HepG2 (cell line): ENCODE data around the gene PNMA8B. TPM values are rescaled to one million over a fixed set of nuclear protein-coding genes. Genes with fewer than 3 reads are reported as not detected.

Experiments used
- ELF3 ChIP-seq: IDR thresholded peaks from 2 replicates; pipeline ENCODE4 v1.6.1; 2016; ENCODE audit warnings: missing genetic modification reagents, missing compliant biosample characterization
- ETV5 ChIP-seq: IDR thresholded peaks from 2 replicates; pipeline ENCODE4 v1.6.1; 2018; ENCODE audit warnings: missing biosample characterization, missing genetic modification reagents, inconsistent platforms, borderline replicate concordance
- NFYB ChIP-seq: sonication (generic); formaldehyde crosslinking; IDR thresholded peaks from 2 replicates; pipeline ENCODE4 v1.4.0; 2020; ENCODE audit warnings: missing genetic modification reagents
- RBAK ChIP-seq: sonication (generic); formaldehyde crosslinking; IDR thresholded peaks from 2 replicates; pipeline ENCODE4 v1.5.1; 2020; ENCODE audit warnings: mild to moderate bottlenecking, missing genetic modification reagents
- SMAD3 ChIP-seq: sonication (generic); formaldehyde crosslinking; IDR thresholded peaks from 2 replicates; pipeline ENCODE4 v1.4.0; 2020; ENCODE audit warnings: missing genetic modification reagents
- TP53 ChIP-seq: sonication (generic); formaldehyde crosslinking; conservative IDR thresholded peaks from 2 replicates; pipeline ENCODE4 v1.4.0; 2020; ENCODE audit warnings: missing genetic modification reagents
- ZMYM4 ChIP-seq: sonication (generic); formaldehyde crosslinking; IDR thresholded peaks from 2 replicates; pipeline ENCODE4 v1.8.1; 2023; ENCODE audit warnings: mild to moderate bottlenecking, missing genetic modification reagents
- ZNF17 ChIP-seq: sonication (generic); formaldehyde crosslinking; IDR thresholded peaks from 2 replicates; pipeline ENCODE4 v1.5.0; 2020; ENCODE audit warnings: mild to moderate bottlenecking, missing genetic modification reagents
- ZNF362 ChIP-seq: sonication (generic); formaldehyde crosslinking; IDR thresholded peaks from 2 replicates; pipeline ENCODE4 v1.4.0; 2020; ENCODE audit warnings: missing genetic modification reagents, mild to moderate bottlenecking, borderline replicate concordance
- ZNF44 ChIP-seq: sonication (generic); formaldehyde crosslinking; IDR thresholded peaks from 2 replicates; pipeline ENCODE4 v1.5.1; 2020; ENCODE audit warnings: mild to moderate bottlenecking, missing genetic modification reagents
- ZNF501 ChIP-seq: sonication (generic); formaldehyde crosslinking; IDR thresholded peaks from 2 replicates; pipeline ENCODE4 v1.5.1; 2020; ENCODE audit warnings: mild to moderate bottlenecking, moderate library complexity, missing genetic modification reagents
- ZNF629 ChIP-seq: sonication (generic); formaldehyde crosslinking; conservative IDR thresholded peaks from 2 replicates; pipeline ENCODE4 v1.5.0; 2020; ENCODE audit warnings: missing genetic modification reagents
- ZNF788 ChIP-seq: sonication (generic); formaldehyde crosslinking; IDR thresholded peaks from 2 replicates; pipeline ENCODE4 v1.5.0; 2020; ENCODE audit warnings: mild to moderate bottlenecking, missing genetic modification reagents, borderline replicate concordance
- ZNF883 ChIP-seq: sonication (generic); formaldehyde crosslinking; IDR thresholded peaks from 2 replicates; pipeline ENCODE4 v1.5.1; 2020; ENCODE audit warnings: mild to moderate bottlenecking, missing genetic modification reagents; ENCODE audit errors: not compliant biosample characterization
- polyA plus RNA-seq, 8 experiments: library from polyadenylated mRNA; depleted of rRNA in 3 of 8; stranded (reverse) in 7 of 8; unstranded in 1 of 8; fragments of >200 nt; fragmentation: Illumina TruSeq in 4 of 8; extraction: Trizol in 4 of 8; gene quantifications; 2 replicates each; pipeline versions ENCODE4 v1.2.1 to v1.2.3, GENCODE V29; 2011 to 2016; ENCODE audit warnings: low read depth in 4 of 8, missing spikeins in 1 of 8, mixed read lengths in 1 of 8; ENCODE audit not compliant: insufficient read depth in 1 of 8
- total RNA-seq, 5 experiments: library from RNA; depleted of rRNA; stranded (reverse); fragments of >200 nt; fragmentation: Illumina TruSeq; extraction: Trizol; gene quantifications; 2 replicates each; pipeline ENCODE4 v1.2.3, GENCODE V29; 2016; ENCODE audit warnings: low read depth in 1 of 5
- TF ChIP-seq, protein P1 (sequence below): sonication (generic); formaldehyde crosslinking; IDR thresholded peaks from 2 replicates; pipeline ENCODE4 v1.4.0; 2020; ENCODE audit warnings: missing genetic modification reagents, borderline replicate concordance
- TF ChIP-seq, protein P2 (sequence below): sonication (generic); formaldehyde crosslinking; IDR thresholded peaks from 2 replicates; pipeline ENCODE4 v1.5.1; 2020; ENCODE audit warnings: mild to moderate bottlenecking, missing genetic modification reagents, moderate library complexity
- TF ChIP-seq, protein P3 (sequence below): sonication (generic); formaldehyde crosslinking; IDR thresholded peaks from 2 replicates; pipeline ENCODE4 v1.4.0; 2020; ENCODE audit warnings: missing genetic modification reagents

Gene PNMA8B
- total and polyA plus RNA-seq, 2 of the 13 experiments (the other 11 are each of a cell fraction or from before 2014, with no cell fraction given): not detected

- TF ChIP-seq, protein P1, sequence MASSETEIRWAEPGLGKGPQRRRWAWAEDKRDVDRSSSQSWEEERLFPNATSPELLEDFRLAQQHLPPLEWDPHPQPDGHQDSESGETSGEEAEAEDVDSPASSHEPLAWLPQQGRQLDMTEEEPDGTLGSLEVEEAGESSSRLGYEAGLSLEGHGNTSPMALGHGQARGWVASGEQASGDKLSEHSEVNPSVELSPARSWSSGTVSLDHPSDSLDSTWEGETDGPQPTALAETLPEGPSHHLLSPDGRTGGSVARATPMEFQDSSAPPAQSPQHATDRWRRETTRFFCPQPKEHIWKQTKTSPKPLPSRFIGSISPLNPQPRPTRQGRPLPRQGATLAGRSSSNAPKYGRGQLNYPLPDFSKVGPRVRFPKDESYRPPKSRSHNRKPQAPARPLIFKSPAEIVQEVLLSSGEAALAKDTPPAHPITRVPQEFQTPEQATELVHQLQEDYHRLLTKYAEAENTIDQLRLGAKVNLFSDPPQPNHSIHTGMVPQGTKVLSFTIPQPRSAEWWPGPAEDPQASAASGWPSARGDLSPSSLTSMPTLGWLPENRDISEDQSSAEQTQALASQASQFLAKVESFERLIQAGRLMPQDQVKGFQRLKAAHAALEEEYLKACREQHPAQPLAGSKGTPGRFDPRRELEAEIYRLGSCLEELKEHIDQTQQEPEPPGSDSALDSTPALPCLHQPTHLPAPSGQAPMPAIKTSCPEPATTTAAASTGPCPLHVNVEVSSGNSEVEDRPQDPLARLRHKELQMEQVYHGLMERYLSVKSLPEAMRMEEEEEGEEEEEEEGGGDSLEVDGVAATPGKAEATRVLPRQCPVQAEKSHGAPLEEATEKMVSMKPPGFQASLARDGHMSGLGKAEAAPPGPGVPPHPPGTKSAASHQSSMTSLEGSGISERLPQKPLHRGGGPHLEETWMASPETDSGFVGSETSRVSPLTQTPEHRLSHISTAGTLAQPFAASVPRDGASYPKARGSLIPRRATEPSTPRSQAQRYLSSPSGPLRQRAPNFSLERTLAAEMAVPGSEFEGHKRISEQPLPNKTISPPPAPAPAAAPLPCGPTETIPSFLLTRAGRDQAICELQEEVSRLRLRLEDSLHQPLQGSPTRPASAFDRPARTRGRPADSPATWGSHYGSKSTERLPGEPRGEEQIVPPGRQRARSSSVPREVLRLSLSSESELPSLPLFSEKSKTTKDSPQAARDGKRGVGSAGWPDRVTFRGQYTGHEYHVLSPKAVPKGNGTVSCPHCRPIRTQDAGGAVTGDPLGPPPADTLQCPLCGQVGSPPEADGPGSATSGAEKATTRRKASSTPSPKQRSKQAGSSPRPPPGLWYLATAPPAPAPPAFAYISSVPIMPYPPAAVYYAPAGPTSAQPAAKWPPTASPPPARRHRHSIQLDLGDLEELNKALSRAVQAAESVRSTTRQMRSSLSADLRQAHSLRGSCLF: no peak
- TF ChIP-seq ZNF362 (CRISPR knock-in tag) (peak; percentile 32; the same call in 1 of the 2 replicates), SMAD3 (CRISPR knock-in tag) (0 out of 2 replicates have a peak, but pooled peaks have one; percentile 31), ZNF501 (CRISPR knock-in tag) (0 out of 2 replicates have a peak, but pooled peaks have one; percentile 47), ZNF883 (CRISPR knock-in tag) (peak; percentile 21), ELF3 (CRISPR knock-in tag) (0 out of 2 replicates have a peak, but pooled peaks have one; percentile 15), RBAK (CRISPR knock-in tag) (no peak), ZMYM4 (CRISPR knock-in tag) (no peak), ZNF629 (CRISPR knock-in tag) (peak; percentile 93), ZNF788 (CRISPR knock-in tag) (peak; percentile 36; the same call in 1 of the 2 replicates), ZNF17 (CRISPR knock-in tag) (no peak), ETV5 (CRISPR knock-in tag) (no peak), TP53 (CRISPR knock-in tag) (no peak), NFYB (no peak), ZNF44 (CRISPR knock-in tag) (no peak)
- TF ChIP-seq, protein P2, sequence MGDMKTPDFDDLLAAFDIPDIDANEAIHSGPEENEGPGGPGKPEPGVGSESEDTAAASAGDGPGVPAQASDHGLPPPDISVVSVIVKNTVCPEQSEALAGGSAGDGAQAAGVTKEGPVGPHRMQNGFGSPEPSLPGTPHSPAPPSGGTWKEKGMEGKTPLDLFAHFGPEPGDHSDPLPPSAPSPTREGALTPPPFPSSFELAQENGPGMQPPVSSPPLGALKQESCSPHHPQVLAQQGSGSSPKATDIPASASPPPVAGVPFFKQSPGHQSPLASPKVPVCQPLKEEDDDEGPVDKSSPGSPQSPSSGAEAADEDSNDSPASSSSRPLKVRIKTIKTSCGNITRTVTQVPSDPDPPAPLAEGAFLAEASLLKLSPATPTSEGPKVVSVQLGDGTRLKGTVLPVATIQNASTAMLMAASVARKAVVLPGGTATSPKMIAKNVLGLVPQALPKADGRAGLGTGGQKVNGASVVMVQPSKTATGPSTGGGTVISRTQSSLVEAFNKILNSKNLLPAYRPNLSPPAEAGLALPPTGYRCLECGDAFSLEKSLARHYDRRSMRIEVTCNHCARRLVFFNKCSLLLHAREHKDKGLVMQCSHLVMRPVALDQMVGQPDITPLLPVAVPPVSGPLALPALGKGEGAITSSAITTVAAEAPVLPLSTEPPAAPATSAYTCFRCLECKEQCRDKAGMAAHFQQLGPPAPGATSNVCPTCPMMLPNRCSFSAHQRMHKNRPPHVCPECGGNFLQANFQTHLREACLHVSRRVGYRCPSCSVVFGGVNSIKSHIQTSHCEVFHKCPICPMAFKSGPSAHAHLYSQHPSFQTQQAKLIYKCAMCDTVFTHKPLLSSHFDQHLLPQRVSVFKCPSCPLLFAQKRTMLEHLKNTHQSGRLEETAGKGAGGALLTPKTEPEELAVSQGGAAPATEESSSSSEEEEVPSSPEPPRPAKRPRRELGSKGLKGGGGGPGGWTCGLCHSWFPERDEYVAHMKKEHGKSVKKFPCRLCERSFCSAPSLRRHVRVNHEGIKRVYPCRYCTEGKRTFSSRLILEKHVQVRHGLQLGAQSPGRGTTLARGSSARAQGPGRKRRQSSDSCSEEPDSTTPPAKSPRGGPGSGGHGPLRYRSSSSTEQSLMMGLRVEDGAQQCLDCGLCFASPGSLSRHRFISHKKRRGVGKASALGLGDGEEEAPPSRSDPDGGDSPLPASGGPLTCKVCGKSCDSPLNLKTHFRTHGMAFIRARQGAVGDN (CRISPR knock-in tag): peak; percentile 41
- TF ChIP-seq, protein P3, sequence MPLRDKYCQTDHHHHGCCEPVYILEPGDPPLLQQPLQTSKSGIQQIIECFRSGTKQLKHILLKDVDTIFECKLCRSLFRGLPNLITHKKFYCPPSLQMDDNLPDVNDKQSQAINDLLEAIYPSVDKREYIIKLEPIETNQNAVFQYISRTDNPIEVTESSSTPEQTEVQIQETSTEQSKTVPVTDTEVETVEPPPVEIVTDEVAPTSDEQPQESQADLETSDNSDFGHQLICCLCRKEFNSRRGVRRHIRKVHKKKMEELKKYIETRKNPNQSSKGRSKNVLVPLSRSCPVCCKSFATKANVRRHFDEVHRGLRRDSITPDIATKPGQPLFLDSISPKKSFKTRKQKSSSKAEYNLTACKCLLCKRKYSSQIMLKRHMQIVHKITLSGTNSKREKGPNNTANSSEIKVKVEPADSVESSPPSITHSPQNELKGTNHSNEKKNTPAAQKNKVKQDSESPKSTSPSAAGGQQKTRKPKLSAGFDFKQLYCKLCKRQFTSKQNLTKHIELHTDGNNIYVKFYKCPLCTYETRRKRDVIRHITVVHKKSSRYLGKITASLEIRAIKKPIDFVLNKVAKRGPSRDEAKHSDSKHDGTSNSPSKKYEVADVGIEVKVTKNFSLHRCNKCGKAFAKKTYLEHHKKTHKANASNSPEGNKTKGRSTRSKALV: no peak
Measured at GRCh38 chr19:46513461-46514236, 18.0 kb upstream of the PNMA8B start (continued).
